Measurements from ENCODE around the gene PRR23A. TPM values are rescaled to one million over a fixed set of nuclear protein-coding genes. Genes with fewer than 3 reads are reported as not detected.

Gene PRR23A
- not detected in 2 replicates for total RNA-seq

GRCh38 chr3:139006051-139006716, at the start of gene PRR23A:
Gene PRR23A, minus strand, starts transcription at chr3:139006268. Its CDS starts 0 bp downstream, at chr3:139006268.

GRCh38 chr3:139044366-139045210, 38.5 kb upstream of the PRR23A start, which contains the start of gene PRR23C:
Gene PRR23C, minus strand, starts transcription at chr3:139044892. Its CDS starts 272 bp downstream, at chr3:139044620.

GRCh38 chr3:139020868-139021234, 14.8 kb upstream of the PRR23A start, which contains the start of gene PRR23B:
Gene PRR23B, minus strand, starts transcription at chr3:139020926. Its CDS starts 265 bp downstream, at chr3:139020661.

Other genes starting within 250 kb of the PRR23A start
- gene PIK3CB, start 171.3 kb downstream of the PRR23A start, total RNA-seq: 14.0 and 14.5 TPM in 2 replicates
- gene FOXL2, start 59.1 kb downstream of the PRR23A start, total RNA-seq: 0.38 and 1.2 TPM in 2 replicates
- 0.70 and 0.76 TPM in 2 replicates for gene FOXL2NB, start 59.1 kb downstream of the PRR23A start, total RNA-seq
- not detected in 2 replicates for gene PRR23B, start 14.7 kb upstream of the PRR23A start, total RNA-seq
- not detected in 2 replicates for gene PRR23C, start 38.6 kb upstream of the PRR23A start, total RNA-seq

Measured in hair follicular keratinocyte (primary cell).